Mesothelial cell of epicardium (in vitro differentiated cells): ENCODE results near the gene RAX. TPM values are rescaled to one million over a fixed set of nuclear protein-coding genes. Genes with fewer than 3 reads are reported as not detected.

ENCODE experiments used
- DNase-seq, 2 experiments: peaks; one replicate each; pipeline ENCODE4 v3.0.0; 2021; ENCODE audit warnings: low spot score in 2 of 2; ENCODE audit not compliant: unreplicated experiment in 2 of 2
- H3K27ac Mint-ChIP-seq: 2 replicates; pipeline ENCODE4 v1.8.0; 2021; ENCODE audit warnings: mixed read lengths
- H3K27me3 Mint-ChIP-seq: 2 replicates; pipeline ENCODE4 v1.8.0; 2021; ENCODE audit warnings: low read depth, mixed read lengths
- H3K36me3 Mint-ChIP-seq: 2 replicates; pipeline ENCODE4 v1.8.0; 2021; ENCODE audit warnings: mixed read lengths
- H3K4me1 Mint-ChIP-seq: 2 replicates; pipeline ENCODE4 v1.8.0; 2021; ENCODE audit warnings: mixed read lengths
- H3K4me3 Mint-ChIP-seq: 2 replicates; pipeline ENCODE4 v1.8.0; 2021; ENCODE audit warnings: mild to moderate bottlenecking, moderate library complexity, mixed read lengths
- H3K9me3 Mint-ChIP-seq: 2 replicates; pipeline ENCODE4 v1.8.0; 2021; ENCODE audit warnings: mixed read lengths
- total RNA-seq: library from RNA; stranded (reverse); gene quantifications from 3 replicates; pipeline ENCODE4 v1.2.1, GENCODE V29; 2021
- TF ChIP-seq, protein P1 (sequence below): fragments of 200-600 bp; sonication (generic); IDR thresholded peaks from one replicate; pipeline ENCODE4 v1.5.0; 2021; ENCODE audit warnings: antibody characterized with exemption; ENCODE audit not compliant: unreplicated experiment

Gene RAX
- total RNA-seq, 1 donor from 2014 or later, result not detected

DNA sequence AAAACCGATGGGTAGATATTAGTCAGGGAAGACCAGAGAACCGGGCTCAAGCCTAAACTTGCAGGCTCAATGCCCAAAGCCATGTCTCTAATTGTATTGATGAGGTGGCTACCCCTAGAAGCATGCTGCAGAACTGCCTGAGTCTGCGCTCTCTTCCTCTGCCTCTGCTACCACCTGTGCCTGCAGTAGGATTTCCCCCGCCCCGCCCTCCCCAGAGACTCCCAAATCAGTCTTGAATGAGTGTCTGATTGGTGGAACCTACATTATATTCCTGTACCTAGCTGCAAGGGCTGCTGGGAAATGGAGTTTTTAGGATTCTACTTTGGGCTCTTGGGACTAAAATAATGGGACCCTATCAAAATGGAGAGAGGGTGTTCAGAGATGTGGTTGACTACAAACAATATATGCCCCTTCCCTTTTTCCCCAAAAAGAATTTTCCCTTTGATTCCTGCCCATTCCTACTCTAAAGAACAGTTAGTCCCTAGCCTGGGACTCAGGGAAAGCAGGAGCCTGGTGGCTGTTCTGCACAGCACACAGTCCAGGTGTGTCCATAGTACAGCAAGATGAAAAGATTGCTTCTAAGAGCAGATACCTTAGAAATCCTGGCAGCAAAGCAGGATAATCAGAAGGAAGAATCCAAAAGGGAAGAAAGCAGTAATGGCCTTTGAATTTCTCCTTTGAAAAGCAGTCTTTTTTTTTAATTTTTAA lies 40.8 kb downstream of the RAX start:
- Mint-ChIP-seq H3K4me1 (no peaks in the 10 kb centered on the region), H3K36me3 (no peaks in the 10 kb centered on the region), H3K27me3 (peaks cover 68% of the 10 kb centered on the region), H3K27ac (no peak overlapping the region), H3K4me3 (no peak overlapping the region), H3K9me3 (no peaks in the 10 kb centered on the region)
- TF ChIP-seq, protein P1, sequence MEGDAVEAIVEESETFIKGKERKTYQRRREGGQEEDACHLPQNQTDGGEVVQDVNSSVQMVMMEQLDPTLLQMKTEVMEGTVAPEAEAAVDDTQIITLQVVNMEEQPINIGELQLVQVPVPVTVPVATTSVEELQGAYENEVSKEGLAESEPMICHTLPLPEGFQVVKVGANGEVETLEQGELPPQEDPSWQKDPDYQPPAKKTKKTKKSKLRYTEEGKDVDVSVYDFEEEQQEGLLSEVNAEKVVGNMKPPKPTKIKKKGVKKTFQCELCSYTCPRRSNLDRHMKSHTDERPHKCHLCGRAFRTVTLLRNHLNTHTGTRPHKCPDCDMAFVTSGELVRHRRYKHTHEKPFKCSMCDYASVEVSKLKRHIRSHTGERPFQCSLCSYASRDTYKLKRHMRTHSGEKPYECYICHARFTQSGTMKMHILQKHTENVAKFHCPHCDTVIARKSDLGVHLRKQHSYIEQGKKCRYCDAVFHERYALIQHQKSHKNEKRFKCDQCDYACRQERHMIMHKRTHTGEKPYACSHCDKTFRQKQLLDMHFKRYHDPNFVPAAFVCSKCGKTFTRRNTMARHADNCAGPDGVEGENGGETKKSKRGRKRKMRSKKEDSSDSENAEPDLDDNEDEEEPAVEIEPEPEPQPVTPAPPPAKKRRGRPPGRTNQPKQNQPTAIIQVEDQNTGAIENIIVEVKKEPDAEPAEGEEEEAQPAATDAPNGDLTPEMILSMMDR, result no peak
- no peak for DNase-seq

DNA sequence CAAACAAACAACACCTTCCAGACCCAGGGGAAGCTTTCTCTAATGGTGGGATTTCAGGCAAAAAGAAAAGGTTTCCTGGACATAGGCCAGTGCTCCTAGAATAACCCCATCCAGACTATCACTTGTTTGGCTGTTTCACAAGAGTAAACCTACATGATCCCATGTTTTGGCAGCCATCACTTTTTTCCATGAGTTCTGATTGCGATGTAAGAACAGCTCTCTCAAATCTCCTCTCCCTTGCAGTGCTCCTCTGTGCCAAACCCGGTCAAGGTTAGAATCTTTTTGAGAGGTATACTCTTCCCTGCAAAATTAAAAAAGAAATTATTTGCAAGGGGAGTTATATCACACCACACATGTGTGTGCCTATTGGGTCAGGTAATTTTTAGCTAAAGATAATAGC lies 41.4 kb downstream of the RAX start:
- DNase-seq, result no peak
- Mint-ChIP-seq H3K36me3 (no peaks in the 10 kb centered on the region), H3K4me1 (no peaks in the 10 kb centered on the region), H3K27ac (no peak overlapping the region), H3K9me3 (no peaks in the 10 kb centered on the region), H3K4me3 (no peak overlapping the region), H3K27me3 (peaks cover 70% of the 10 kb centered on the region)
- TF ChIP-seq, protein P1, result no peak

DNA sequence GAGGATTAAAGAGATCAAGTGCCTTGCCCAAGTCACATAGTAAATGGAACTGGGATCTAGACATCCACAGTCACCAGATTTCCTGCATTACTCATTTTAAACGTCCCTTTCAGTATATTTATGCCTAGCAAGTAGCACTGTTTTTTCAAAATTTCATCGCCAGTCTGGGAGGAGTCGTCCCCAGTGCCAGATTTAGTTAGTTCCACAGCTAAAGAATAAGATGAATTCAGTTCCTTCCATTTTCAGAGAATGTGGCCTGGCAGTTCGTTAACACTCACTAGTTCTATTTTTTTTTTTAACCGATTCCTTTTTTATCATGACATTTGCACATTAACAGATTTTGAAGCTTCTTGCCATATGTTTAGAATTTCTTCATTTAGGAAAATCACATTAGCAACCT lies 42.1 kb downstream of the RAX start:
- TF ChIP-seq, protein P1, result no peak
- peaks cover 70% of the 10 kb centered on the region for H3K27me3 Mint-ChIP-seq
- H3K36me3 Mint-ChIP-seq, result no peaks in the 10 kb centered on the region
- no peaks in the 10 kb centered on the region for H3K4me1 Mint-ChIP-seq
- H3K4me3 Mint-ChIP-seq, result no peak overlapping the region
- no peaks in the 10 kb centered on the region for H3K9me3 Mint-ChIP-seq
- no peak for DNase-seq
- no peak overlapping the region for H3K27ac Mint-ChIP-seq

DNA sequence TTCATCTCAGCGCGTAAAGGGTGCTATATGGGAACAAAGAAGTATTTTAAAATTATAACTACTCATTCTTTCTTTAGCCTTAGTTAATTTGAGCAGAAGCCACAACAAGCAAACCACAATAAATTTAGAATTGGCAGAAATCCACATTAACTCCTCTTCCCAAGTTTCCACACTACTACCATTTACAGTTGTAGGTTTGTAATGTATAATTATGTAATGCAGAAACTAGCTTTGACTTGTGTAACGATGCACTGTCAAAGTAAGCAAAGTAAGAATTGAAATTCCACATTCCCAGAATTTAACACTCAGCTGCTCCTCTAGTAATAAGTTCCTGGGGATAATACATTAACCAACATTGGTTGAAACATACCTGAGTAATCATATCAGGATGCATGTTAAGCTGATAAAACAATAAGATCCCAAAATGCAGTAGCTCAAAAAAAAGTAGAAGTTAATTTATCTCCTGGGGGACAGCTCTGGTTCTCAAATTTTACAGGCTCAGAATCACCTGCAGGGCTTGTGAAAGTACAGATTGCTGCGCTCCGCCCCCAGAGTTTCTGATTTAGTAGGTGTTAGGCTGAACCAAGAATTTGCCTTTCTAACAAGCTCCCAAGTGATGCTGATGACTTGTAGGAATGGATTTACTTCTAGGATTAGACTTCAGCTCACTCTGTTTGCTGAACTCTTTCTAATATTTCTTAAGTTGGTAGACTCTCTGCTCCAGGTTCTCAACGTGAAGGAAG lies 43.4 kb downstream of the RAX start:
- Mint-ChIP-seq H3K36me3 (no peaks in the 10 kb centered on the region), H3K4me1 (no peaks in the 10 kb centered on the region), H3K9me3 (no peaks in the 10 kb centered on the region), H3K27me3 (peaks cover 75% of the 10 kb centered on the region), H3K4me3 (no peak overlapping the region), H3K27ac (no peak overlapping the region)
- DNase-seq, result no peak
- TF ChIP-seq, protein P1, result no peak

DNA sequence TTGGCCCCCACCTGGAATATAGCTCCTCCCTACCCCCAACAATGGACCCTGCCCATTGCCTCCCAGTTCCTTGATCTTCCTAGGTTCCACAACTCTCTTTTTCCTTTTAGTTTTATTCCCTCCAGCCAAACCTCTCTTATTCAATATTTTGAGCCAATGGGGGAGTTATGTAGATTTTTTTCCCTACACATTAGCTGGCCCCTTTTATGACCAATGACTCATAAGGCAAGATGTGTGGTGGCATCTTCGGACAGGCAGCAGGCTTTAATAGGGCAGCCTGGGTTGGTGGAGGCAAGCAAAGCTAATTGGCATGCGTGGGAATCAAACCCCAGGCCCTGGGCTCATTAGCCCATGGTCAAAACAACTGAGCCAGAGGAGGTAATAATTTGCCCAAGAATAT lies 44.1 kb downstream of the RAX start:
- DNase-seq, result no peak
- TF ChIP-seq, protein P1, result no peak
- no peaks in the 10 kb centered on the region for H3K36me3 Mint-ChIP-seq
- H3K4me3 Mint-ChIP-seq, result no peak overlapping the region
- H3K9me3 Mint-ChIP-seq, result no peaks in the 10 kb centered on the region
- no peak overlapping the region for H3K27ac Mint-ChIP-seq
- H3K4me1 Mint-ChIP-seq, result no peaks in the 10 kb centered on the region
- peaks cover 82% of the 10 kb centered on the region for H3K27me3 Mint-ChIP-seq
